GM18909 (cell line): ENCODE data around the gene TRMT2A.

ENCODE experiments used
- ATAC-seq: cut with Tn5 transposase; IDR thresholded peaks from one replicate; pipeline ENCODE4 v1.9.1; 2021; ENCODE audit warnings: mild to moderate bottlenecking; ENCODE audit not compliant: unreplicated experiment, poor library complexity

Gene TRMT2A

DNA sequence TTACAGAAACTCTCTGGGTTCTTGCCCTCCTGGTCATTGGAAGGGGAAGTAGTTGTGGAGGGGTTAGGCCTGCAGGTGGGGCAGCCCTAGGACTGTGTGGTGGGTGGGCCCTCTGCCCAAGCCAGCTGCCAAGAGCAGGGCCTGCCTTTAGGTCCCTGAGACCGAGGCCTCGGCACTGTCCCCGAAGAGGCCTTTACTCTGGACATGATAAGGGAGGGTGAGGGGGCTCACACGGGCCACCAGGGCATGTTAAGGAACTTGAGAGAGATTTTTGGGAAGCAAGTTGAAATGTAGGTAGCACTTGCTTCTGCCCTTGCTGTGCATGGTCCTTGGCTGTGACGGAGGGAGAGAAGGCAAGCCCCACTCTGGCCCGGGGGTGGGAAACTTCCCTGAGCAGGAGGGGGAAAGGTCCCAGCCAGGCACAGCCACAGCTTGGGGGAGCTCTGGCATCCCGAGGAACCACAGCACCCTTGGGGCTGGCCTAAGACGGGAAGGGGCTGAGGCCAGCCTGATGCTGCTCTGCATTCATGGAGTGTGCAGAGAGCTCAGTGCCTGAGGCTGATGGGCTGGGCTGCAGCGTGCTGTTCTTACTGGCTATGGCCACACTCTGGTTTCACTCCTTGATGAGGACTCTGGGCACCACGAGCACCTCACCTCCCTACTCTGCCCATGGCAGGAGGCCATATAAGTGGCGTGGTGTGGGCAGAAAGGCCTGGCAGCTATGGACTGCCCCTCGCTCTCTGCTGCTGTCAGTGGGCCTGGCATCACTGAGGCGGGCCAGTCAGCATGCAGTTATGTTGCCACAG, 8.9 kb downstream of the TRMT2A start:
- no peak for ATAC-seq

DNA sequence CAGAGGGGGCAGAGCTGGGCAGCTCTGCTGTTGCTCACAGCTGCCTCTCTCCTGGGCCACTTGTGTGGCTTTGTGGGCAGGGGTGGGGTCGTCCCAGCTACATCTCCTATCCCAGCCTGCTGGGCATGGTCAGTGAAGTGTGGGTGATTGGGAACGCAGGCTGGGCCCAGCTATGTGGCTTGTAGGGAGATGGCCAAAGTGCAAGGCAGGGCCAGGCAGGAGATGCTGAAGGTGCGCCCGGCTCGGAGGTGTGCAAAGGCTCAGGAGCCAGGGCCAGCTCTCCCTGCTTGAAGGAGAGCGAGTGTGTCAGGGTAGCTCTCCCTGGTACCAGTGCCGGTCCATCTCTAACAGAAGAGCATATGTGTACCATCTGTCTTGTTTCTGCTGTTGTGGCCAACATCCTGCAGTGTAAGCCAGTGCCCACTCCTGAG, 9.5 kb downstream of the TRMT2A start:
- ATAC-seq, result no peak

DNA sequence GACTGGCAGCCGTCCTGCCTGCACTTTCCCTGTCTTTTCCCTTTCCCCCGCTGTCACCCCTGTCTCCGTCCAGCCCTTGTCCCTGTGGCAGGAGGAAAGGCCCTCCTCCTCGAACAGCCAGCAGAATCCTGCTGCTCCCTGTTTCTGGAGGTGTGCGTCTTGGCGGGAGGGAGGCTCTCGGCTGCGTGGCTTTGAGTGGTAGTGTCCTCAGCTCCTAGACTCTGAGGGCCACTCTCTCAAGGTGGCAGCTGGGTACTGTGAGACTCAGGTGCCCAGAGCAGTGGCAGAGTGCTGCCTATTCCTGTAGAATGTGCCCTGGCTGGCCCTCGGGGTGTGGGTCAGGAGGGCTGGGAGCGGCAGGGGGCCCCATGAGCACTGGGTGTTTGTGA, 10.2 kb downstream of the TRMT2A start:
- ATAC-seq, result no peak

DNA sequence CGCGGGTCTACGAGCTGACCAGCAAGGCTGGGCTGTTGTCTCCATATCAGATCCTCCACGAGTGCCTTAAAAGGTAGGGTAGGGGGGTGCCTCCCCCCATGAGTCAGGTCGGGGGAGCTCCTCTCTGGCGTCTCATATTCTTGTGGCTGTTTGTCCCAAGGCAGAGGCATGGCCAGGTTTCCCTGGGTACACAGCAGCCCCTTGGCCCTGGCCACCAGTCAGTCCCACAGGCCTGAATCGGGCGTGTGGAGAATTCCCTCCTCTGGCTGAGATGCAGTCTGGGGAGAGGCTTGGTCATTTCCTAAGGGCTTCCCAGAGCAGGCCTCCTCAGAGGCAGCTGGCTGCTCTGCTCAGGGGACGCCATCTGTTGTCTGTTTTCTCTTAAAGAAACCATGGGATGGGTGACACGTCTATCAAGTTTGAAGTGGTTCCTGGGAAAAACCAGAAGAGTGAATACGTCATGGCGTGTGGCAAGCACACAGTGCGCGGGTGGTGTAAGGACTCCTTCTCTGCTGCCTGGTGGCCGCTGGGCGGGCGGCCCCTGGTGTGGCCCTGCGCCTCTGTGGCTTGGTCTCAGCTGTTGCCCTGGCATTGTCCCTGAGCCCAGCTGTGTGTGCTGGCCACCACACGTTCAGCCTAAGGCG, 10.7 kb downstream of the TRMT2A start:
- no peak for ATAC-seq

DNA sequence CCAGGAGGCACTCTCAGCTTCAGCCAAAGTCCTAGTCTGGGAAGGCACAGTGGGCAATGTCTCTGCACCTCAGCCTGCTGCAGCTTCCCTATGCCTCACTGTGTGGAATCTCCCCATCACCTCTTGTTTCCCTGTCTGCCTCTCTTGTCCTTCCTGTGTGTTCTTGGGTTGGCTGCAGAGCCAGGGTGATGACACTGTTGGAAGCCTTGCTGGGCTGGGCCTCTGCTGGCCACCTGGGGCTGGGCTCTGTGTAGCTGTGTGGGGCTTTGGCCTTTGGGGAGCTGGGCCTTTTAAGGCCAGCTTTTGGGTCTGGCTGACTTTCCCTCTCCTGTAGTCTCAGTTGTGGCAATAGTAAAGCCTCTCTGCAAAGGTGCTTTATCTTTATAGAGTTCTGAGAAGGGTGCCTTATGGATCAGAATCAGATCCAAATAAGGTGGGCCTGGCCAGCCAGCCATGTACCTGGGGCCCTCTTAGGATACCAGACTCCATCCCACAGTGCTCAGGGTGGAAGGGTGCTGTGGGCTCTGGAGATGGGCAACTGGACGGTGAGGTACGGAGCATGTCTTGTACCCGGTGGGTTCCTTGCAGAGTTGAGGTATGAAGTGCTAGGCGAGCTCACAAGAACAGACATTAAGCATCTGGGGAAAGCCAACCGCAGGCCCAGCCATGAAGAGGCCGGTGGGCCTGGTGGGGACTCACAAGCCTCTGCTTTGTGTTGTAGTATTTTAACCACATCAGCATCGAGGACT, 11.4 kb downstream of the TRMT2A start:
- no peak for ATAC-seq

DNA sequence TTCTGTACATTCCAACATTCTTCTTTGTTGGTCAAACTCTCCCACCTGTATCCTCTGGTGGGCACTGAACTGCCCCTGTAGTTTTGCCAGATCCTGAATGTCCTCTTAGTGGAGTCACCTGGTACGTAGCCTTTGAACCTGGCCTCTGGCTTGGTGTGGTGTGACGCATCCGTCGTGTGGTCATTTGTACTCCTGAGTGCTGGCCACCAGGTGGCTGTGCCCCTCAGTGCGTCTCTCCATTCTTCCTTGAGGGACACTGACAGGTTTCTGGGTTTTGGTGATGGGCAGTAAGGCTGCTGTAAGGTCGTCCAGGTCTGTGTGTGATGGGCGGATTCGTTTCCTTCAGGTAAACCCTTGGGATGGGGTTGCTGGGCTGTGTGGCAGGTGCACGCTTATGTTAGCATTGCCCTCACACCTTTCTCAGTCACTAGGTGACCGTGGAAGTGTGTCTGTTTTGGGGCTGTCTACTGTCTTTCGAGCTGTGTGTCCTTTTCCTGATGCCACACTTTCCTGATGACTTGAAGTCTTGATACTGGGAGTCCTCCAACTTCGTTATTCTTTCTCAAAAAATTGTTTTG, 14.7 kb downstream of the TRMT2A start:
- ATAC-seq, result no peak

DNA sequence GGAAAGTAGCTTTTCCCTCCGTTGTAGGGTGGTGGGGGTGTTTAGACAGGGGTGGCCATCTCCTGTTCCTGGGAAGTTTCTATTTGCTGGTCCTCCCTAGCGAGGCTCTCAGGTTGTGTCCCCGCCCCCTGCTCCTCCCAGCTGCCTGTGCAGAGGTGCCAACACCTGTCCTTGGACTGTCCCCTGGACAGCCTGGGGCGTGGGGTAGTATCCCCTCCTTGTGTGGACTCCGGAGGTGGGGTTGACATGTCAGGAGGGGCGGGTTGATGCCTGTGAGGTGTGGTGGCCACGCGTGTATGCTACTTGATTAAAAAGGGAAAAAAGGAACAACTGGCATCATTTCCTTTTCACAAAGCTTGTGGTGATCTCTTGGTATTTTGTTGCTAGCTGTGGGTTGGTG, 15.4 kb downstream of the TRMT2A start:
- no peak for ATAC-seq

DNA sequence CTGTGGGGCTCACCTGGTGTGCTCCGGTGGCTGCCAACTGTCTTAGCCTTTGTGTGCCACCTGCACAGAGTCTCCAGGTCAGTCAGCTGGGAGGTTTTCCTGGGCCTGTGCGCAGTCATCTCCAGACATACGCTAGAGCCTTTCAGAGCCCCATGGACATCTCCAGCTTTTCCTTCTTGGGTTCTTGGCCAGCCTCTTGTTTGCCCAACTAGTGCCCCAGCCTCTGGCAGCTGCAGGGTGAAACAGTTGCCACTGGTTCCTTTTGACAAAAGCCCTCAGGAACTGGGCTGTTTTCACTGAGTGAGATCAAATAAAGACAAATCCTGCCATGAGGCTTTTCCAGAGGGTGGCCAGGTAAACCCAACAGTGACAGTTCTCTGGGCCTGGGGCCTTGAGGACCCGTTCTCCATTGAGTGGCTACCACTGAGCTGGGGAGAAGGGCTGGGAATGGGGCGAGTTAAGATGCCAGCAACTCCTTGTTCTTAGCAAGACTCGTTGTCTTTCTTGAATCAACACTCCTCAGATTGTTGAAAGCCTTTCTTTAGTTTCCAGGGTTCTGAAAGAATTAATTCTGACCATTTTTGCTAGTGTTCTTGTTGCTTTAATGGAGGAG, 17.8 kb downstream of the TRMT2A start:
- no peak for ATAC-seq

DNA sequence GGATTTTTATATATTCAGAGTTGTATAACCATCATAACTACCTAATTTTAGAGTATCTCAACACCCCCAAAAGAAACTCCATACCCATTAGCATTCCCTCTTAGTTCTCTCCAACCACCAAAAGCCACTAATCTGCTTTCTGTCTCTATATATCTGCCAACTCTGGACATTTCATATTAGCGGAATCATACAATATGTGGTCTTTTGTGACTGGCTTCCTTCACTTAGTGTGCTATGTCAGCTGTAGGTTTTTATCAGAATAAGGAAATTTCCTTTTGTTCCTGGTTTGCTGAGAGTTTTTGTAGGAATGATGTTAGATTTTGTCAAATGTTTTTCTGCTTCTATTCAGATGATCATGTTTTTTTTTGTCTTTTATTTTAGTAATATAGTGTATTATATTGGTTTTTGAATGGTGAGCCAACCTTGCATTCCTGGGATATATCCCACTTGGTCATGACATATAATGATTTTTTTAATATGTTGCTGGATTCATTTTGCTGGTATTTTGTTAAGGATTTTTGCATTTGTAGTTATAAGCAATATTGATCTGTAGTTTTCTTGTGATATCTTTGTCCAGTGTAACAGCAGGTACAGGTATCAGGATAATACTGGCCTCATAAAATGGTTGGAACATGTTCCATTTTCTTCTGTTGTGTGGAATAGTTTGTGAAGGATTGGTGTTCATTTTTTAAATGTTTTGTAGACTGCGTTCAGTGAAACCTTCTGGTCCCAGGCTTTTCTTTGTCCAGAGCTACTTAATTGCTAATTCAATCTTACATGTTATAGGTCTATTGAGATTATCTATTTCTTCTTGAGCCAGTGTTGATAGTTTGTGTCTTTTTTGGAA, 20.2 kb downstream of the TRMT2A start:
- ATAC-seq, result no peak

DNA sequence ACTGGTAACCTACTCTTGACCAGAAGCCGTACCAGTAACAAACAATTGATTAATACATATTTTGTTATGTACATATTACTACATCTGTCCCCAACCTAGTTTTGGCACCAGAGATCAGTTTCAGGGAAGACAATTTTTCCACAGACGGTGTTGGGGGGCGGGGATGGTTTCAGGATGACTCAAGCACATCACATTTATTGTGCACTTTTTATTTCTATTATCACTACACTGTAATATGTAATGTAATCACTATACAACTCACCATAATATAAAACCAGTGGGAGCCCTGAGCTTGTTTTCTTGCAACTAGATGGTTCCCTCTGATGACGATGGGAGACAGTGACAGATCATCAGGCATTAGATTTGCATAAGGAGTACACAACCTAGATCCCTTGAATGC, 21.5 kb downstream of the TRMT2A start:
- ATAC-seq, result no peak

DNA sequence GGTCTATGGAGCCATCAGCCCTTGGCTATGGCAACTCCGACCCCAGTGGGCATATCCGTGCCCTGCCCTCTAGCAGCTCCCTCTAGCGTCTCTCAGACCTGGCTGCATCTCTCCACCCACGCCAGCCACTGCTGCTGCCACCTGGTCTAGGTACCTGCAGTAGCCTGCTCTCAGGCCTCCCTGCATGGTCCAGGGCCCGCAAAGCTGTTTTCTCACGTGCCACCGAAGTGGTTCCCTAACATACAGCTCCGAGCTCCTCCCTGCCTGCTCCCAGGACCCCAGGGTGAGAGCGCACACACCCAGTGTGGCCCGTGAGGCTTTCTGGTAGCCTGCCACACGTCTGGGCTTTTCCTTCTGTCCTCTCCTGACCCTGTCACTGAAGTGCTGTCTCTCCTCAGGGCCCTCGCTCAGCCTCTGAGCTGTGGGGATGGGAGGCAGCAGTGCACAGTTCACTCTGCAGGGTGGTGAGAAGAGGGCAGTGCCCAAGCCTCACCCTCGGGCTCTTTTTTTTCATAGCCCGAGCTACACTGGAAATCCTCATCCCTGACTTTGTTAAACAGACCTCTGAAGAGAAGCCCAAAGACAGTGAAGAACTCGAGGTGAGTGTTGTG, 22.7 kb downstream of the TRMT2A start:
- ATAC-seq, result no peak

DNA sequence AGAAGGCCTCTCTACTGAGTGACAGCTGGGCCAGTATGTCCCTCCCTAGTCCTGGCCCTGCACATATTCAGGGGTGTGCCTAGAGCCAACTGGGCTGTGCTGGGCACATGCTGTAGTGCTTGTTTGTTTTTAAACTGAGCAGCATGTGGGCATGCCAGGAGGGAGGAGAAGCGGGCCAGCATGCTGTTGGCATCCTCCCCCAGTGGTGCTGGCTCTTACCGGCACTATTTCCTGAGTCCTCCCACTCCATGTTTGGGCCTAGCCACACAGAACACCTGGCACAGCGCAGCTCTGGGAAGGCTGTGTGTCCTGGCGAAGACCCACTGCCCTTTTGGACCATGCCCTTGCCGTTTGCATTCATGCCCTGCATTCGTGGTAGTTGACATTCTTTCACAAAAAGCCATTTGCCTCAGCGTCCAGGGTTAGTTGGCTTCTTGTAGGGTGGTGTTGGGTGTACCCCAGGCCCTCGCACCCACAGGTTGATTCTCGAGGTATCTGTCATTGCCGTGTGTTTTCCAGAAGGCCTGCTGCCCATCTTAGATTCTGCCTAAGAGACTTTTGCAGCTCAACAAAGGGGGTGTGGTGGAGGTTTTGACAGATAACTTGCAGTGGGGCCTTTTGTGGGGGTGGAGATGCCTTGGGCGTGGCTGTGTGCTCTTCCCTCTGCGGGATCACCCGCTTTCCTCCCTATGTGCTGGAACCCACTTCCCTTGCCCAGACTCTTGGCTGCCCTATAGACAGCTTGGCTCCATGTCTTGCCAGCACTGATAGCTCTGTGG, 23.4 kb downstream of the TRMT2A start:
- no peak for ATAC-seq

DNA sequence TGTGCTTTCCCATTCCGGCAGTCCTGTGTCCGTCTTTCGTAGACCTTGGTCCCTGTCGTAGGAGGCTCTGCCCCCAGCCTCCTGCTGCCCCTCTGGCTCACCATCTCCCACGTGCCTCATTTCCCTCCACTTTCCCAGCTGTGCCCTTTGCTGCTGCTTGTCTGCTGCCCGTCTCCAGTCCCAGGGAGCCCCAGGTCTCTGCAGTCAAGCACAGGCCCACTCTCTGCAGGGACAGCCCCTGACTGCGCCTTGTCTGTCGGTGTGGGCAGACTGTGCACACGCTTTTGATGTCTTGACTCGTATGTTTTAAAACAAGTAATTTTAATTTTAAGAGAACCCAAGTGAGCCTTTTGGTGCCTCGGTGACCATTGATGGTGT, 24.6 kb downstream of the TRMT2A start:
- no peak for ATAC-seq

DNA sequence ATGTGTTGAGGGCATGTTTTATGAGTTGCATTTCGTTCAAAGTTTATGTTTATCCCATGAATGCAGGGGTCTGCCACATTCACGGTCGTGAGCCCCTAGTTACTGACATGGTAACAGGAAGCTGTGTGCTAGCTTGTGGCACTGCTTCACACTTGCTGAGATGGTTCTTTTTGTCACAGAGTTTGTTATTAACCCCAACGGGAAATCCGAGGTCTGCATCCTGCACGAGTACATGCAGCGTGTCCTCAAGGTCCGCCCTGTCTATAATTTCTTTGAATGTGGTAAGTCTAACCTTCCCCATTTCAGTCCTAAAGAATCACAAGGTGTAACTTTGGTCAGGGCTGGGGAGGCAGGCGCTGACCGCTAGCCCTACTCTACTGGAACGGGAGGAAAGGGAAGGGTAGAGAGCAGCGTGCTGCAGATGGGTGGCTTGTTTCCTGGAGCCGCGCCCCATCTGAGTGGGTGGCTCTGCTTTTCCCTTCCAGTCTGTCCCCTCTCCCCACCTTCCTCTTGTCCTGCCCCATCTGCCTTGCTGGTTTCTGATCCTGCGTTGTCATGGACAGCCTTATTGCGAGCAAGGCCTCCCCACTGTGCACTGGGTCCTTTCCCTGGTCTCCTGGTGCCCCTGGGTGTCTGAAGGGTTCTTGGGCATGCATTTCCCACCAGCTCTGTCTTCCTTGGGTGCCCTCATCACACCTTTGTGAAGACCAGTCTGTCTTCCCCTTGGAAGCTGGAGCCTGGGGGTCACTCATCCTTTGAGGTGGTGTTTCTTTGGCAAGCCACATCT, 25.1 kb downstream of the TRMT2A start:
- ATAC-seq, result no peak

DNA sequence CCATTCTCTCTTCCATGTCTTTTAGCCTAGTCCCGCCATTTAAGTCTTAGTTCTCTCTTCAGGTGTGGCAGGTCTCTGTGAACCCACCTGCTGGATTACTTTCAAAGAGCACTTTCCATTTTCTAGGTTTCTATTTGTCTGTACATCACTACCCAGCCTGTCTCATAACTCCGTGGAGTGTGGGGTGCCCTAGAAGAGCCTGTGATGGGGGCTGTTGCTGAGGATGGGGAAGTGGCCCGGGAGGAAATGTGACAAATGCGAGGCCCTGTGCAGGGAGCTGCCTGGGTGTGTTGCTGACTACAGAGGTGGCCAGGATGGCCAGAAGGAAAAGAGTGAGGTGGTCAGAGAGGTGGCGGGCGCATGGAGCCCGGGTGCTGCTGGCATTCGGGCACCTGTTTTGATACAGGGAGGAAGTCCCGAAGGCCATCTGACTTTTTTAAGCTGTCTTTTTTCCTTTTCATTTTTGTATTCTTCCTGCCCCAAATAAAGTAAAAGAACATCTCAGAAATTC, 26.2 kb downstream of the TRMT2A start:
- no peak for ATAC-seq

DNA sequence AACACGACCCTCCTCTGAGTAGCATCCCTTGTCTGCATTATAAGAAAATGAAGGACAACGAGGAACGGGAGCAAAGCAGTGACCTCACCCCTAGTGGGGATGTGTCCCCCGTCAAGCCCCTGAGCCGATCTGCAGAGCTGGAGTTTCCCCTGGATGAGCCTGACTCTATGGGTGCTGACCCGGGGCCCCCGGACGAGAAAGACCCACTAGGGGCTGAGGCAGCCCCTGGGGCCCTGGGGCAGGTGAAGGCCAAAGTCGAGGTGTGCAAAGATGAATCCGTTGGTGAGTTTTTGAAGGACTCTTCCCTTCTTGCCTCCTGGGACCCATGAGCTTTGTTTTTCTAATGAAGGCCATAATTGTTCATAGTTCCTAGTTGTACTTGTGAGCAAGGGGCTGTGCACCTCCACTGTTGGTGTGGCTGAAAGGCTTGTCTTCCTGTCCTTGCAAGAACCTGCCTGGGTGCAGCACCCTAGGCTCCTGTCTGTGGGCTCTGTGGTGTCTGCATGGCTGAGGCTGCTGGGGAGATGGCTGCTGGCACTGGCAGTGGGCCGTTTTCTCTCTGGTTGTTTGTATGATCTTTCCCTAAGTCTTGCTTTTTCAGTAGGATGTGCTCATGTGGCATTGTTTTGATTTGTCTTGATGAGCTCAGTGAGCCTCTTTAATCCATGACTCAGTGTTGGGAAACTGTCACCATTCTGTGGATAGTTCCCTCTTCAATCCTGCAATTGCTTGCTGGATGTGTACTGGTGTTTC, 26.9 kb downstream of the TRMT2A start:
- ATAC-seq, result no peak
